Activated gamma-delta T cell treated with Interleukin-2 at 50 U/mL for 16 hours (primary cell): ENCODE data around the gene PTPRO.
A peak's percentile ranks its signal among the peaks of the same experiment; 100 is the strongest.

Source experiments
- DNase-seq: peaks from one replicate; pipeline ENCODE4 v3.0.0-alpha.2; 2020

Gene PTPRO

DNA sequence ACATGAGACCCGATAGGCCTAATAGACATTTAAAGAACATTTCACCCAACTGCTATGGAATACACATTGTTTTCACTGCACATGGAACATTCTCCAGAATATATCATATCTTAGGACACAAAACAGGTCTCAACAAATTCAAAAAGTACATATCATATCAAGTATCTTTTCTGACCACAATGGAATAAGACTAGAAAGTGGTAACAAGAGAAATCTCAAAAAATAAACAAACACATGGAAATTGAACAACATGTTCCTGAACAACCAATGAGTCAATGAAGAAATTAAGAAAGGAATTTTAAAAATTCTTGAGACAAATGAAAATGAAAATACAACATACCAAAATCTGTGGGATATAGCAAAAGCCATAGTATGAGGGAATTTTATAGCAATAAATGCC lies 208.1 kb downstream of the PTPRO start:
- DNase-seq: no peak

DNA sequence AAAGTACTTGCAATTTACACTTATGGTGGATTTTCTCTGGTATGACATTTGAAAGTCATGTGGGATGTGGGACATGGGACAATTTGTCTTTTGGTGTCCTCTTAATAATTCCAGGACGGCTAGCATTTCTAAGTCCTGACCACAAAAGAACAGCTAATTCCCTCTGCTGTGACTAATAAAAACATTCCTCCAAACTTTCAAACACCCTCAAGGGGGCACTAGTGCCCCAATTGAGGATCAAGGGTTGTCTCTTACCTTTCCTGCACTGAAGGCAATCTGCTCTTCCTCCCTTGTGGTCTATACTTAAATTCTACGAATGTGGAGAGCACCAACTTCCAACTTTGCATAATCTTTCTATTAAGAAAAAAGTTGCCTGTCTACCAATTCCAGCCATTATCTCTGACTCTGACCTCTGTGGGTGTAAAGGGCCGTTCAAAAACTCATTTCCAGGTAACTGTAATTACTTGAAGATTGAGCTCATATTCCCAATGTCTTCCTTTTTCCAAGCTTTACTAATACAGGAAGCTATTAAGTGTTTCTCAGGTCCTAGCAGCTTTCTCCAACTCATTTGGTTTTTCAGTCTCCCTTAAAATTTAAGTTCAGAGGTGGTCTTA lies 210.2 kb downstream of the PTPRO start:
- DNase-seq: peak; percentile 31

DNA sequence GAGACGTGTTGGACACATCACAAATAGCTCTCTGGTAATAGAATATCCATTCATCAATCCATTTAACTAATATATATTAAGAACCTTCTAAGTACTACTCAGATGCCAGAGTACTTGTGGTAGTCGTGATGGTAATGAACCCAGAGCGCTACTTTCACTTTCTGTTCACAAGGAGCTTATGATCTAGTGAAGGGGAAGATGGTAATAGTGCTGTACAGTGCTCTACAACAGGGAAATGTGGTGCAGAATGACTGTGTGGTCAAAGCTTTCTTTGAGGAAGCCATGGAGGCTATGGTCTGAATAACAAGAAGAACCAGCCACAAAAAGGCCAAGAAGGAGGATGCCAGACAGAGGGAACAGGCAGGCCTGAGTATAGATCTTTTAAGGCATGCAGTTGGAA lies 212.0 kb downstream of the PTPRO start:
- no peak for DNase-seq

DNA sequence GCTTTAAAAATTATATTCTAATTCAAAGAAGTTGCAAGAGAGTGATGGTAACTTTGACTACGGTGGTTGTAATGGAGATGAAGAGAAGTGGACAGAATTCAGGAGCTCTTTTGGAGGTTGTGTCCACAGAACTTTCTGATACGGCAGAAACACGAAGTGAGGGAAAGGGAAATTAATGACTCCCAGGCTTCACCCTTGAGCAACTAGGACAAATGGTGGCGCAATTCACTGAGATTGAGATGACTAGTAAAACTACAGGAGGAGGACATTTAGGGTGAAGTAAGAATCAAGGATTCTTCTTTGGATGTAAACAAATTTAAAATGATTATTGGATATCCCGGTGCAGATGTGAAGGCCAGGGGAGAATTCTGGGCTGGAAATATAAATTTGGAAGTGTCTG lies 212.6 kb downstream of the PTPRO start:
- DNase-seq: no peak

DNA sequence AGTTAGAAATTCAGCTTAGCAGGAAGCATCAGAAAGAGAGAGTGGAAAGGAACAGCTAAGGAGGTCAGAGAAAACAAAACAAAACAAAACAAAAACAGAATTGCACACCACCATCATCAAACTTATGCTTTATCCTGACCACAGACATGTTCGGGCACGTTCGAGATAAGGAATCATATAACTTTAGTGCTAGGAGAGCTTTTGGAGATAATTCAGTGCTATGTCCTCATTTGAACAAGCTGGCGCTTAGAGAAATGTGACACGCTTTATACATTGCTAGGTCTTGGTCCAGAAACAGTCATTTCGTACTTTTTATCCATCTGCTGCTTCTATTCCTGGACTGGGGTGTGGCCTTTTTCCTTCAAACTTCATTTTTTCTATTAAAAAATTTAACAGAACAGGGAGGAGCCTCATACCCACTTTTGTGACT lies 213.1 kb downstream of the PTPRO start:
- DNase-seq: no peak

DNA sequence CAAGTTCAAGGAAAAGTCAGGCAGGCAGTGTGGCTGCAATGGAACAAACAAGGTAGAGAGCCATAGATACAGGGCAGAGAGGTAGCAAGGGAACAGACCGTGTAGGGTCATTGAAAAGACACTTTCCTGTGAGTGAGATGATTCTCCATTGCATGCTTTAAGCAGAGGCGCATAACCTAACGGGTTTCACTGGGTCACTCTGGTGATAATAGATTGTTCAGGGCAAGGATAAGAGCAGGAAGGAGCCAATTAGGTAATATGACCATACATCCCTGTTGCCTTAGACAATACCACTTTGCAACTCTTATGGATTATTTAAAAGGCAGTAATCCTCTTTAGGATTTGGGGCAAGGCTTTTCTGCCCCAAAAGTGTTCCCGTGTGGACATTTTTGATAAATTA lies 214.1 kb downstream of the PTPRO start:
- no peak for DNase-seq

DNA sequence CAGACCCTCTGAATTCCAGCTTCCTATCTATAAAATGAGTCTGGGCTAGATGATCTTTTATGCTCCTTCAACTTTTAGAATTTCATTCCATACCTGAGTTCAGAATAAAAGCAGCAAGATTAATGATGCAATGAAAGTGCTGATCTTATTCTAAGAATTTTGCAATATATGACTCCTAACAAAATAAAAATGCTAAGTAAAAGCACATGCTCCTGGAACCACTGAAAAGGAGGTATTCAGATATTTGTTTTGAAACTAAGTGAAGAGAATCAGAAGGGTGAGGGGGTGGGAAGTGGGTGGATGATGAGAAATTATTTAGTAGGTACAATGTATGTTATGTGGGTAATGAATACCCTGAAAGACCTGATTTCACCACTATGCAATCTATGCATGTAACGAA lies 216.6 kb downstream of the PTPRO start:
- DNase-seq: no peak

DNA sequence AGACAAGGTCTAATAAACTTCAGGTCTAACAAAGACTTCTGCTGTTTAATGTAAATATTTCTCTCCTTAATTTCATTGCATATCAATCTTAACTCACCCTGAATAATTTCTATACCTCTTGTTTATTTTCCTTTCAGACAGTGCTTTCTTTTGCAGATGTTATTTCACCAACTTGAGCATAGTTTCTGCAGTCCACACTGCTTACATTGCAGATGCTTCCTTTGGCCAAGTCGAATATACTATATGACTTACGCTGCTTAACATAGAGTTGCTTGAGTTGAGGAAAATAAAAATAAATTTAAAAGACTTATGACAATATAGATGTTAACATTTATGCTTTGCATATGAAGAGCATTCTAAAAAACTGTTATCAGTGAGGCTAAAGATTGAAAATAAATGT lies 217.7 kb downstream of the PTPRO start:
- no peak for DNase-seq

DNA sequence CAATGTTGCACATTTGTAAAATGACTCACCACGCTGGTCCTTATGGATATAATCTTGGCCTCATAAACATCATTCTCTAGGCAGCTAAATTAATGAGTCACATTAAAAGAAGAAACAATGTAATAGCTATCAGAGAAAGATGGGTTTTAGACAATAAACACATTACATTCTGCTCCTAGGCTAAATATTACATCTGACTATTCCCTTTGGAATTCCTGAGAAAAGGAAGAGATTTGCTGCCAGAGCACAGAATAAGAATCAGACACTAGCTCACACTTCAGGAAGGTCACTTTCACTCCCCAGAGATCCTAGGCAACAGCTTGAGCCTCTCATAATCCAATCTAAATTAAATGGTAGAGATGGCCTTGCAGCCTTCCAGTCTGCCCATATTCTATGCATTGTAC lies 218.2 kb downstream of the PTPRO start:
- DNase-seq: no peak

DNA sequence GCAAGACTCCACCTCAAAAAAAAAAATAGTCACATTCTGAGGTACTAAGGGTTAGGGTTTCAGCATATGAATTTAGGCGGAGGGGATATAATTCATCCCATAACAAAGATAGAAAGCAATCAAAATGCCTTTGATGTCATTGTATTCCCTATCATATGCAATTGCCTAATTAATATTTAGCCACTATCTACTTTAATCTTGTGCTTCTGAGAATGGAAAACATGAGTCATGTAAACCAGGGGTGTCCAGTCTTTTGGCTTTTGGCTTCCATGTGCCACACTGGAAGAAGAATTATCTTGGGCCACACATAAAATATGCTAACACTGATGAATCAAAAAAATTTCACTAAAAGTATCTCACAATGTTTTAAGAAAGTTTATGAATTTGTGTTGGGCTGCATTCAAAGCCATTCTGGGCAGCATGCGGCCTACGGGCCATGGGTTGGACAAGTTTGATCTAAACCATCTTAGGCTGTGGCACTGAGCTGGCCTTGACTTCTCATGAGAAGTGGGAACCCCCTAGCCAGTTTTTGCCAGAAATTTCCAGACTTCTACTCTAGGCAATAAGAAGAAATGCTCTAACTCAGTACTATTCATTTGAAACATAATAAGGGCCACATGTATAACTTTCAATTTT lies 219.8 kb downstream of the PTPRO start:
- DNase-seq: no peak

DNA sequence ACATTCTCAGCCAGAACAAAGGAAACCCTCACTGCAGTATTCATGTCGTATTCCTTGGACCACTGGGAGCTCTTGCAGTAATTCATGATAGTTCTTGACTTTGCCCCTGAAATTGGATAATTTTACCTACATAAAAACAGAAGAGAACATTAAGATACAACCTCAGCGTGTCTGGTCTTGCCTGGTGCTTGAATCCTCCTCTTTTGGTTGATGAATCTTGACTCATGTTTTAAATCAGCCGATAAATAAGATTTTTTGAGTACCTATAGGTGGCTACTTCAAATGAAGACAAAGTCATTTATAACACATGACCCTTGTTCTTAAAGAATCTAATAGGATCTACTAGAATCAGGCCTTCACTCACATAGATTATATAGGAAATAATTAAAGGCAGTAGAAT lies 221.0 kb downstream of the PTPRO start:
- DNase-seq: no peak

DNA sequence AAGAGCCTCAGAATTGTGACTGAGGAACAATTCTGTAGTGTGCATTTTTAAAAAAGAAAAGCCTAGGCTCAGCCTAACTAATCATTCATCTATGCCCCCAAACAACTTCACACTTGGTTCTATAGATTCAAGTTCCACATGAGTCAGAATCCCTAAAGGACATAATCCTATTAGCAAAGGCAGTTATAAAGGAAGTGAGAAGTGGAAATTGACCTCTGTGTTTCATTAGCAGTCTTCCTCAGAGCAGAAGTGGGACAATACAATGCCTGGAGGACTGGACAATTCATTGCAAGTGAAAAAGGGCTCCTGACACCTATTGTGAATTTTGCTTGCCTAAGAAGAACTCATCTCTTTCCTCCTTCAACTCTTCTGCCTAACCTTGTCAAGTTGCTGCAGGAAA lies 222.3 kb downstream of the PTPRO start:
- DNase-seq: no peak

DNA sequence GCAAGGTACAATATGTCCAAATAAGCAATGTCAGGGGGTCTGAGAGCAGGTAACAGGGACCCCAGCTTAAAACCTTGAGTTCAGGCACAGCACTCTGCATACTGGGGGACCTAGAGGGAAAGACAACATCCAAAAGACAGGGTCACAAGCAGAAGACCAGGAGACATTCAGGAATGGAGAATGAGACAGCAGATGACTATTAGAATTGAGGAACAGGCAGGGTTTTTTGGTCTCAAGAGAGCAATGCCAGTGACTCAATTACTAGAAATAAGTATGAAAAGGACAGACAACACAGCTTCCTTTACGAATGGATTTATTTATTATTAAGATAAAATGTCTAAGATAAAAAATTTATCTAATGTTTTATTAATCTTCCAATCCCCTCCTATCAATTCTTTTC lies 223.0 kb downstream of the PTPRO start:
- DNase-seq: no peak

DNA sequence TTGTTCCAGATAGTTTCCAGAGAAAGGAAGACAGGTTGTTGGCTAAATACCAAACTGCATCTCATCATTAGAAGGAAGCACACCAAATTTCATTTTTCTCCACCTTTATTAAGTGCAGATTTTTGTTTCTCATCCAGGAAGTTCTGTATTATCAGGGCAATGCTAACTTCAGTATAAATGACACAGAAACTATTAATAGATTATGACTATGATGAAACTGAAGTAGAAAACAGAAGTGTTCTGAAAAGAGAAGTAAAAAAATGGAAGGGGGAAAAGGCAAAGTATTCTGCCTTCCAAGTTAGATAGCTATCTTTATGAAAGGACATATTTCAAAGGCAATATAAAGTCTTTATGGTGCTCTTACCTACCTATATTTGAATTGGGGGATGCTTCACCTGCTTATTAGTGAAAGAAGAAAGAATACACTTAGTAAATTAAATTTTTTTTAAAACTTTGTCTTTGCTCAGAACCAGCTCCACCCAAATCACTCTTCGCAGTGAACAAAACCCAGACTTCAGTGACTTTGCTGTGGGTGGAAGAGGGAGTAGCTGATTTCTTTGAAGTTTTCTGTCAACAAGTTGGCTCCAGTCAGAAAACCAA lies 223.9 kb downstream of the PTPRO start:
- DNase-seq: peak; percentile 8

DNA sequence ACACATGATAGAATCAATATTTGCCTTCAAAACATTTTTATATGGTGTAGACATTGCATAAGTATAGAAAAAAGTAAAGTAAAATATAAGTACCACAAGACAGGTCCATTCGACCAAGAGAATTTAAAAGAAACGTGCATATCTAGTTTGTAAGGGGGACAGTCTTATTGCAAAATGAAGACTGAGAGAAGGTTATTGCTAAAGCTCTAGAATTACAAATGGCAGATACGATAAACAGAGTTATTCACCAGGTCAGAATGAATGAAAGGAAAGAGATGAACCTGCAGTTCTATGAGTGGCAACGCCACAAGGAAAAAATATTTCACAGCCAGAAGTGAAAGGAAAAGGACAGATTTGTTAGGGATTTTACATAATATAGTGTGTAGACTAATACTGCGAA lies 224.8 kb downstream of the PTPRO start:
- no peak for DNase-seq

DNA sequence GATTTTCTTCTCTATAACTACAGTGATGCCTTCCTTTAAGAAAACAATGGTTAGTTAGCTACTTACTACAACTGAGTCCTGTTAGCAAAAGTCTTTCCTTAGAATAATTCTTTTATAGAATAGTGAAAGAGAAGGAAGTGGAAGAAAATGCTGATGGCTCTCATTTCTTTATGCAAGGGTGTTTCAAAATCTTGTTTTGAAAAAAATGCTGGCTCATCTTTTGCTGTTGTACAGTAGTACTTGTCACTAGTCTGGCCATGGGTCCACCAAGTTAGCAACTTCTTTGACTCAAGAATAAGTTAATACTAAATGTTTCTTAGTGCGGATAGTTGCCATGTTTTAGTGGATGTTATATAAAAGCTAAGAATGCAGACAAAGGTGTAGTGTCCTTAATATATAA lies 225.4 kb downstream of the PTPRO start:
- DNase-seq: no peak

DNA sequence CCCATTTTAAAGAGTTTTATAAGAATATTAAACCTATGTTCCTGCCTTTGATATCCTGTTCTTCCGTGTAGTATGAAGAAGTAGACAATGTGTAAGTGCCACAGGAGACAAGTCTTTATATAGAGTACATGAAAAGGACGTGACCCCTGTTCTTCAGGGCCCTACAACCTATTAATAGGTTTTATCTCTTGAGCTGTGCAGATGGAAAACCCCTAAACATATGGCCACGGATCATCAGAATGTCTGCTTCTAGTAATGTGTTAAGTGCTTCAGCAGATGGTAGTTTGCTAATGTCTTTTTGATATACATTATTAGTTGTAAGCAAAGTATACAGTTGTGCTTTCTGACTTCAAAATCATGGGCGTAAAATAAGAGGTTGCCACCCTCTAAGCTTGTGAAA lies 228.5 kb downstream of the PTPRO start:
- DNase-seq: no peak

DNA sequence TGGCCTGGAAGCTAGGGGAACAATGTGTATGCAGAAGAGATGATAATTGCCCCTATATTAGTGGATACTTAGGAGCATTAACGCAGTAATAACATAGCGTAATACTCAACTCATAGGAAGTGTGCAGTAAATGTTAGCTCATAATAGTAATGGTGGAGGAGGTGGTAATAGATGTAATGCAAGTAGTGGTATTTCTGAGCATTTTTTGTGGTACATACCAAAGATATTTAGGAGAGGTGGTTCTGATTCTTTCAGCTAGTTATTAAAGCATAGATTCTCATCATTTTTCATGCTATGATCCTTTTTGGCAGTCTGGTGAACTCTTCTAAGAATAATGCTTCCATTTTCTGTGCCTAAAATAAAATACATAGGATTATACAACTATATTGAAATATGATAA lies 233.1 kb downstream of the PTPRO start:
- no peak for DNase-seq

DNA sequence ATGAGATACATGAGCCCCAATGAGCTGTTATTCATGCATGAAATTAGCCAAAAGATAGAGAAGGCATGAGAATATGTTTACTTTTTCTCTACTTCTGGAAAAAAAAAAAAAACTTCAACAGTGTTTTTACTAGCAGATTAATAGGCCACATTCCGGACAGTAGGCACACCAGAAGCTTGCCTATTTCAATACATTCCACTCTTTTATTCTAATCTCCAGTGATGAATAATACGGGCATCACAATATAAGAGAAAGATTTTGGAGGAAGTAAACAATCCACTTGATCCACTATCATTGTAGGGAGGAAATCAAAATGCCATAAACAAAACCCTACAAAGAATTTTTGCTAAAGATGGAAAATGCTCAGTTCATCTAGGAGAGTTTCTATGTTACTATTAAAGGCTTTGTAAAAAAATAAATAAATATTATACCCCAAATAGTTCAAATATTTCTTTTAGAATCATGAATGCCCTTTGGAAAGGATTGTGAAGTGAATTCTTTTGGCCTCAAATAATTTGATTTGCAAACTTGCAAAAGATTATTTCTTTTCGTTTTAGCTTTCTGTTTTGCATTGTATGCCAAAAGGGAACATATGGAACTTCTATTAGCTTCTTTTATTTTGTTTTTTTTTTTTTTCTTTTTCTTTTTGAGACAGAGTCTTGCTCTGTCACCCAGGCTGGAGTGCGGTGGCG lies 234.2 kb downstream of the PTPRO start:
- no peak for DNase-seq

DNA sequence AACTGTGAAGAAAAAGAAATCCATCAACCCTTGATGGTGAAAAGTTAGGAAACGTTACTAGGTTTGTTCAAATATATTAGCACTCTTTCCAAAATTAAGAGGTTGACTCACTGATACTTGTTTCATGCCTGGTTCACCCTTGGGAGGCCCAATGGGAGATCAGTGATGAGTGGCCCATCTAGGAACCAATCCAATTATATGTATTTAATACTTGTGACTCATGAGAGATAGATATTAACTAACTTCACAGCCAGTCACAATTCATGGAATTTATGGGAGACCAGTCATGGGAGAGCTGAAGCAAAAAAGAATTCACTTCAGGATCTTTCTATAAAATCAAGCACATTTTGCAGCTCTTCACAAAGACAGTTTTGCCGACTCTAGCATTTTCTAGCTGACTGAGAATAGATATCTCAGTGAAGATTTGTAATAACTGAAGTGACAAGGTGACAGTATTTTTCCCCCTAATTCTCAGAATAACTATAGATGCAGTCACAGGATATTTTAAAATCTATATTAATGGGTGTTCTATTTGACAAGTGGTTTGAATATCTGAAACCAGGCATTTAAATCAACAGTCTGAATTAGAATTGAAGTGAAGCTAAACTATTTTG lies 236.7 kb downstream of the PTPRO start:
- no peak for DNase-seq

DNA sequence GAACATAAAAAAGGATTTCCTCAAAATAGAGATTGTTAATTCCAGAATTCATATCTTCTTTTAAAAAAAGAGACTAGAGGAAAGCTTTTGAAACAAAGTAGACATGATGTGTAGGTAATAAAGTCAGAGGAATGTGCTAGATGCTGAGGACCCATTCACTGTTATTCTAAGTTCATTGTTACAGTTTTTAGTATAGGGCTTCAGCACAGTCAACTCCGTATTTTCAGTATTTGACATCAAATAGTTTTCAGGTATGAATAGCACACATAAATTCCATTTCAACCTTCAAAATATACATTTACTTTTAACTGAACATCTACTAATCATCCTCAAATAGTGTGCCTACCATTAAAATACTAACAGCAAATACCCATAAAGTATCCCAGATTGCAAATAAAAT lies 239.1 kb downstream of the PTPRO start:
- DNase-seq: no peak

DNA sequence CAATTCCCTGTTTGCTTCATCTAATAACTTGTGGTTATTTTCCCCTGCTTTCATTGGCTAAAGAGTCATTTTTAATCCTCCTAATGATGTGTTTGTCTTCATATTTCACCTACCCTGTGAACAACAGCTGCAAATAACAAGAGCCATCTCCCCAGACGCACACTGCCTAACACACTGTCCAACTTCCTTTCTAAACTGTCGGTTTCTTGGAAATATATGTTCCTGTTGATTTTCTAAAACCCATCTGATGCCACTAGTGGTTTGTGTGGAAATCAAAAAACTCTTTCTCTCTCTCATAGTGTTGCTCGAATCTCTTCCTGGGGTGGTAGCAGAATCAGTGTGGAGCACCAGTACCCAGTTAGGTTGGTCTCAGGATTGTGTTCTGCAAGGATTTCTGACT lies 240.0 kb downstream of the PTPRO start:
- DNase-seq: no peak

DNA sequence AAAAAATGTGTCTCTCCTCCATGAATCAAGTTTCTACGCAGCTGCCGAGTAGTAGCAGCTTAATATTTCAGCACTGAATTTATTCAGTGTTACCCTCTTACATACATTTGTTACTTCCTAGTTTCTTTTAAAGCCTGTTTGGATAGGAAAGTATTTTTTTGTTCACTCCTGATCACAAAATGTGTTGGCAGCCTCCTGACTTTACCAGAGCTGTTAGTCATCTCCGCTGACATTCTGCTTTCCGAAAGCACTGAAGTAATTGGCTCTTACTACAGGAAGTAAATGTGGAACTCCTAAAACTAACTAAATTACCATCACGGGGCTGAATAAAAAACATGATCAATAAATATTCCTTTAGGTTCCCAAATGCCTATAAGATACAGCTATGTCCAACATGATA lies 241.4 kb downstream of the PTPRO start:
- no peak for DNase-seq

DNA sequence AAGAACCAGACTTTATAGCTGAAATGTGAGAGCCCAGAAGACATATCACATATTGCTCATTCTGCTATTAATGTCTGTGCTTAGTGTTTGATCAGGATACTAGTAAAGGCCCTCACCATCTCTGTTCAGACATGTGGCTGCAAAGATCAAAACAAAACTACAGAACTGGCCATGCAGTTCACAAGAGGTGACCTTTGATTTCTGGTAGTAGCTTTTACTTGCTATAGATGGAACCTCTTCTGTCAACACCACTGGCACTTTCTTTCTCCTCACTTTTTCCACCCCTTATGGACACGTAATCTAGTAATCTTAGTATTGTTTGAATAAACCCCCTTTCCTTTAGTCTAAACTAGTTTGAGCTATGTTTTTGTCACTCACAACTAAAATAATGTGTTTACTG lies 252.0 kb downstream of the PTPRO start:
- no peak for DNase-seq
